Stomach (tissue), 9 donors: ENCODE data around the gene COL23A1. TPM values are rescaled to one million over a fixed set of nuclear protein-coding genes. Genes with fewer than 3 reads are reported as not detected.

Experiments
- DNase-seq, 2 donors: peaks; one replicate each; pipeline versions ENCODE4 v3.0.0 to v3.0.0-alpha.2; 2013 to 2019
- H3K27ac ChIP-seq, 5 donors: fragments of 200-600 bp in 4 of 5; sonication (generic) in 4 of 5; one replicate each; pipeline ENCODE4 v1.5.1; 2013 to 2019; ENCODE audit warnings: mild to moderate bottlenecking in 1 of 5, moderate library complexity in 1 of 5
- H3K27me3 ChIP-seq, 3 donors: fragments of 200-600 bp; sonication (generic); one replicate each; pipeline ENCODE4 v1.5.1; 2017 to 2019; ENCODE audit warnings: mixed run types in 1 of 3
- H3K36me3 ChIP-seq, 4 donors: fragments of 200-600 bp; sonication (generic); 1 replicate in 3 of 4; 2 replicates in 1 of 4; pipeline ENCODE4 v1.5.1; 2016 to 2019
- H3K4me1 ChIP-seq, 4 donors: fragments of 200-600 bp; sonication (generic); one replicate each; pipeline ENCODE4 v1.5.1; 2016 to 2019
- H3K4me3 ChIP-seq, 4 donors: fragments of 200-600 bp; sonication (generic) in 3 of 4; one replicate each; pipeline ENCODE4 v1.5.1; 2016 to 2019; ENCODE audit warnings: mild to moderate bottlenecking in 1 of 4
- H3K9me3 ChIP-seq, 4 donors: fragments of 200-600 bp; sonication (generic); one replicate each; pipeline ENCODE4 v1.5.1; 2016 to 2019
- CTCF ChIP-seq, 7 experiments: fragments of 450-650 bp in 4 of 7; fragments of 200-600 bp in 3 of 7; sonication (generic) in 3 of 7; IDR thresholded peaks; one replicate each; pipeline ENCODE4 v1.5.1; 2016 to 2019; ENCODE audit warnings: antibody characterized with exemption in 7 of 7, control low read depth in 2 of 7, mild to moderate bottlenecking in 1 of 7
- EP300 ChIP-seq: sonication (generic); formaldehyde crosslinking; IDR thresholded peaks from one replicate; pipeline ENCODE4 v1.6.1; 2017; ENCODE audit warnings: antibody characterized with exemption
- POLR2A ChIP-seq, 4 donors: fragments of 450-650 bp; IDR thresholded peaks; one replicate each; pipeline ENCODE4 v1.6.1; 2016; ENCODE audit warnings: antibody characterized with exemption in 4 of 4, control low read depth in 2 of 4, mild to moderate bottlenecking in 1 of 4, moderate library complexity in 1 of 4
- POLR2AphosphoS5 ChIP-seq, 3 donors: sonication (generic); formaldehyde crosslinking; IDR thresholded peaks; one replicate each; pipeline ENCODE4 v1.6.1; 2016; ENCODE audit warnings: antibody characterized with exemption in 3 of 3
- WGBS, 5 donors: extraction: QIAGEN DNeasy Blood & Tissue Kit in 3 of 5; methylation state at CpG; one replicate each; pipeline versions ENCODE4 v1.1.5 to v1.1.7; 2013 to 2018; 5-methylcytosine and 5-hydroxymethylcytosine counted together
- intact Hi-C: fragments of 100-400 bp; cut with DNase I; formaldehyde crosslinking; loops from one replicate; pipeline ENCODE4 v1.15.1; 2023; ENCODE audit warnings: low total_unique reads
- polyA plus RNA-seq, 3 donors: library from polyadenylated mRNA; stranded (reverse); fragments of 200-250 nt; gene quantifications; one replicate each; pipeline ENCODE4 v1.2.3, GENCODE V29; 2013
- total RNA-seq, 5 donors: library from RNA; depleted of rRNA; stranded (reverse); fragments of >200 nt; gene quantifications; one replicate each; pipeline versions ENCODE4 v1.1.0 to v1.2.3, GENCODE V29; 2014 to 2016
- donor health status: healthy with polysubstance abuse.
- donor health status: Bipolar disorder and iron deficiency.
- donor health status: healthy.

Gene COL23A1
- total and polyA plus RNA-seq, 8 donors = under 0.01 to 7.0 (median 1.4) TPM

GRCh38 chr5:178252258-178252657 lies 337.9 kb downstream of the COL23A1 start:
- TF ChIP-seq POLR2A (IDR thresholded peaks at IDR 0.05) (no peak), CTCF (IDR thresholded peaks at IDR 0.05) (no peak)
- intact Hi-C loops = no loop called here
- WGBS, 5 donors = 63 to 80% (median 77%) methylated on average over 5 to 8 of the region's 8 CpGs

GRCh38 chr5:178250263-178250662 lies 339.9 kb downstream of the COL23A1 start:
- intact Hi-C loops = no loop called here
- 54 to 68% (median 62%) methylated on average over 6 of the region's 6 CpGs for WGBS, 5 donors
- Histone ChIP-seq H3K9me3 (no peaks in the 10 kb centered on the region), H3K4me3 (no peak overlapping the region), H3K4me1 (no peaks in the 10 kb centered on the region), H3K36me3 (no peaks in the 10 kb centered on the region), H3K27ac (no peak overlapping the region), H3K27me3 (no peaks in the 10 kb centered on the region)
- no peak for TF ChIP-seq EP300
- TF ChIP-seq POLR2AphosphoS5 (IDR thresholded peaks at IDR 0.05) = no peak
- TF ChIP-seq CTCF (IDR thresholded peaks at IDR 0.05) = no peak
- TF ChIP-seq POLR2A (IDR thresholded peaks at IDR 0.05) = no peak
- no peak for DNase-seq

More at GRCh38 chr5:178252258-178252657, 337.9 kb downstream of the COL23A1 start:
- H3K4me1 ChIP-seq = no peaks in the 10 kb centered on the region
- H3K27me3 ChIP-seq = no peaks in the 10 kb centered on the region
- no peaks in the 10 kb centered on the region for H3K36me3 ChIP-seq
- no peak overlapping the region for H3K4me3 ChIP-seq
- DNase-seq = no peak
- H3K9me3 ChIP-seq = no peaks in the 10 kb centered on the region
- H3K27ac ChIP-seq = no peak overlapping the region

DNA sequence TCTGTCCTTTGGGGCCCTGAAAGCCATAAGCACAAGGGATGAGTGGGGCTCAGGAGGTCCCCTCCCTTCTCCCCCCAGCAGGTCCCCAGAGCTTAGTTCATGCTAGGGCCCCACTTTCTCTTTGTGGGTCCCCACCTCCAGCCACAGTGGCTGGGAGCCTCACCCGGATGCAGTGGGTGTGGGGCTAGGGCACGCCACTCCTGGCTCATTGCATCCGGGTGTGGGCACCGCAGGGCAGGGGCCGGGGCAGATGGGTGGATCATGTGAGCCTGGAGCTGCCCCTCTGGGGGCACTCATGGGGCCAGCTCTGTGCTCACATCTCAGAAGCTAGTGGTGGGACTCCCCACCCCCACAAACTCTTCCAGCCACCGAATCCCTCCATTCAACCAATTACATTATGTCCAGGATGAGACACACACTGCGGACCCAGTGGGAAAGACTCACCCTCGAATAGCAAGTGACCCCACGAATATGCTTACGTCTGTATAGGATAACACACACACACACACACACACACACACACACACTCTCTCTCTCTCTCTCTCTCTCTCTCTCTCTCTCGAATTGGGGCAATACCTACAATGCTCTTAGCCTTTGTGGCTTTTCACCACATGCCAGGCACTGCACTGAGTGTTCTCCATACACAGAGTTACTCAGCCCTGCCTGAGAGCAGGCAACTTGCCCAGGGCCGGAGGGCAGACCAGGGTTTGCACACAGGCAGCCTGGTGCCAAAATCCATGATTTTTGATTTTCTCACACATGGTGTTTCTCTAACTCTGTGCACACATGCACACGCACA lies 340.8 kb downstream of the COL23A1 start:
- intact Hi-C loops = no loop called here
- 61 to 77% (median 65%) methylated on average over 9 to 13 of the region's 13 CpGs for WGBS, 5 donors
- no peaks in the 10 kb centered on the region for H3K36me3 ChIP-seq
- H3K9me3 ChIP-seq = no peaks in the 10 kb centered on the region
- no peaks in the 10 kb centered on the region for H3K27me3 ChIP-seq
- TF ChIP-seq POLR2A (IDR thresholded peaks at IDR 0.05) (no peak), EP300 (no peak), CTCF (IDR thresholded peaks at IDR 0.05) (no peak), POLR2AphosphoS5 (IDR thresholded peaks at IDR 0.05) (no peak)
- H3K4me3 ChIP-seq = no peak overlapping the region
- no peak overlapping the region for H3K27ac ChIP-seq
- DNase-seq = no peak
- H3K4me1 ChIP-seq = no peaks in the 10 kb centered on the region

DNA sequence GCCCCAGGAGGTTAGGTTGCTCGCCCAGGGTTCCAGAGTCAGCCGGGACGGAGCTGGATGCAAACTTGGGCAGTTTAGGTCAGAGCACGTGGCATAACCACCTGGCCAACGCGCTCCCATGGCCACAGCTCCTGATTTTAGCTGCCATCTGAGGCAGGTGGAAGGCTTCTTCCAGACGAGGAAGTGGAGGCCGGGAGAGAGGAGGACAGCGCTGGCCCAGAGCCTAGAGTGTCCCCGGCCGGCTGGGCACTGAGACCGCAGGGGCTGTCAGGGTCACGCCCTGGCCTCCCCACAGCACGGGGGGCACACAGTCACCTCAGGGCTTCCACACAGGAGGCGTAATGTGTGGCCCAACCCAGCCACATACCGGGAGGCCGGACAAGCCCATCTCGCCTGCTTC lies 341.4 kb downstream of the COL23A1 start:
- TF ChIP-seq CTCF (IDR thresholded peaks at IDR 0.05) (no peak), EP300 (no peak), POLR2AphosphoS5 (IDR thresholded peaks at IDR 0.05) (no peak), POLR2A (IDR thresholded peaks at IDR 0.05) (no peak)
- no peak overlapping the region for H3K27ac ChIP-seq
- no peak overlapping the region for H3K4me3 ChIP-seq
- WGBS, 5 donors = 78 to 94% (median 87%) methylated on average over 12 to 18 of the region's 18 CpGs
- intact Hi-C loops = no loop called here
- DNase-seq = no peak
- H3K36me3 ChIP-seq = no peaks in the 10 kb centered on the region
- no peaks in the 10 kb centered on the region for H3K9me3 ChIP-seq
- H3K27me3 ChIP-seq = no peaks in the 10 kb centered on the region
- H3K4me1 ChIP-seq = no peaks in the 10 kb centered on the region
